Measurements from ENCODE around the gene ARID3C. TPM values are rescaled to one million over a fixed set of nuclear protein-coding genes. Genes with fewer than 3 reads are reported as not detected.
A peak's percentile ranks its signal among the peaks of the same experiment; 100 is the strongest.

The ARID3C gene
- total and polyA plus RNA-seq, 2 donors from 2014 or later, result not detected

GRCh38 chr9:34577400-34578240, 51.2 kb downstream of the ARID3C start:
- peaks cover 2% of the 10 kb centered on the region for H3K27me3 ChIP-seq (ENCODE audit: control insufficient read depth, insufficient read depth, low read length)
- H3K9ac ChIP-seq (ENCODE audit: low read length in 3 of 3), result no peak overlapping the region
- peaks cover 0 to 2% (median 0%) of the 10 kb centered on the region in 3 donors for H3K4me1 ChIP-seq (ENCODE audit: control insufficient read depth in 2 of 3, insufficient read depth in 2 of 3, low read depth in 1 of 3, low read length in 3 of 3)
- H3K9me3 ChIP-seq (ENCODE audit: control insufficient read depth in 2 of 3, insufficient read depth in 1 of 3, low read length in 3 of 3), result no peaks in the 10 kb centered on the region
- FAIRE-seq (no peak), DNase-seq (peak in 4 of 5 donors; percentile 88 to 96 (median 90))
- no peaks in the 10 kb centered on the region for H3K36me3 ChIP-seq (ENCODE audit: control insufficient read depth in 2 of 3, insufficient read depth in 3 of 3, low read length in 3 of 3)
- H3K4me3 ChIP-seq (ENCODE audit: low read length in 3 of 3), result no peak overlapping the region
- no peak for TF ChIP-seq CTCF (IDR thresholded peaks at IDR 0.05; ENCODE audit: borderline replicate concordance, extremely low read depth, insufficient read depth)
- intact Hi-C loops (cut with DNase I), result no loop called here
- no peak overlapping the region for H3K27ac ChIP-seq (ENCODE audit: low read depth in 2 of 2, low read length in 2 of 2)

GRCh38 chr9:34576597-34577399, 52.1 kb downstream of the ARID3C start:
- Histone ChIP-seq H3K27me3 (ENCODE audit: control insufficient read depth, insufficient read depth, low read length) (peaks cover 2% of the 10 kb centered on the region), H3K27ac (ENCODE audit: low read depth in 2 of 2, low read length in 2 of 2) (no peak overlapping the region), H3K4me1 (ENCODE audit: control insufficient read depth in 2 of 3, insufficient read depth in 2 of 3, low read depth in 1 of 3, low read length in 3 of 3) (peaks cover 0 to 2% (median 0%) of the 10 kb centered on the region in 3 donors), H3K4me3 (ENCODE audit: low read length in 3 of 3) (no peak overlapping the region), H3K9me3 (ENCODE audit: control insufficient read depth in 2 of 3, insufficient read depth in 1 of 3, low read length in 3 of 3) (no peaks in the 10 kb centered on the region), H3K36me3 (ENCODE audit: control insufficient read depth in 2 of 3, insufficient read depth in 3 of 3, low read length in 3 of 3) (no peaks in the 10 kb centered on the region), H3K9ac (ENCODE audit: low read length in 3 of 3) (no peak overlapping the region)
- TF ChIP-seq CTCF (IDR thresholded peaks at IDR 0.05; ENCODE audit: borderline replicate concordance, extremely low read depth, insufficient read depth), result no peak
- intact Hi-C loops (cut with DNase I), result no loop called here
- FAIRE-seq (no peak), DNase-seq (peak in 4 of 5 donors; percentile 77 to 88 (median 84))

- Histone ChIP-seq H3K4me1 (ENCODE audit: control insufficient read depth in 2 of 3, insufficient read depth in 2 of 3, low read depth in 1 of 3, low read length in 3 of 3) (peaks cover 0 to 4% (median 2%) of the 10 kb centered on the region in 3 donors), H3K27ac (ENCODE audit: low read depth in 2 of 2, low read length in 2 of 2) (no peak overlapping the region), H3K36me3 (ENCODE audit: control insufficient read depth in 2 of 3, insufficient read depth in 3 of 3, low read length in 3 of 3) (no peaks in the 10 kb centered on the region), H3K9me3 (ENCODE audit: control insufficient read depth in 2 of 3, insufficient read depth in 1 of 3, low read length in 3 of 3) (no peaks in the 10 kb centered on the region), H3K4me3 (ENCODE audit: low read length in 3 of 3) (no peak overlapping the region), H3K9ac (ENCODE audit: low read length in 3 of 3) (no peak overlapping the region), H3K27me3 (ENCODE audit: control insufficient read depth, insufficient read depth, low read length) (peaks cover 2% of the 10 kb centered on the region)
- DNase-seq, result peak in 2 of 5 donors; percentile 23 to 51
- TF ChIP-seq CTCF (IDR thresholded peaks at IDR 0.05; ENCODE audit: borderline replicate concordance, extremely low read depth, insufficient read depth), result no peak
- FAIRE-seq, result no peak
- intact Hi-C loops (cut with DNase I), result no loop called here
These were observed 52.8 kb downstream of the ARID3C start for GRCh38 chr9:34575862-34576596.

Data from kidney (tissue), 14 donors.